ENCODE results near the gene B4GALNT3.

The B4GALNT3 gene

DNA sequence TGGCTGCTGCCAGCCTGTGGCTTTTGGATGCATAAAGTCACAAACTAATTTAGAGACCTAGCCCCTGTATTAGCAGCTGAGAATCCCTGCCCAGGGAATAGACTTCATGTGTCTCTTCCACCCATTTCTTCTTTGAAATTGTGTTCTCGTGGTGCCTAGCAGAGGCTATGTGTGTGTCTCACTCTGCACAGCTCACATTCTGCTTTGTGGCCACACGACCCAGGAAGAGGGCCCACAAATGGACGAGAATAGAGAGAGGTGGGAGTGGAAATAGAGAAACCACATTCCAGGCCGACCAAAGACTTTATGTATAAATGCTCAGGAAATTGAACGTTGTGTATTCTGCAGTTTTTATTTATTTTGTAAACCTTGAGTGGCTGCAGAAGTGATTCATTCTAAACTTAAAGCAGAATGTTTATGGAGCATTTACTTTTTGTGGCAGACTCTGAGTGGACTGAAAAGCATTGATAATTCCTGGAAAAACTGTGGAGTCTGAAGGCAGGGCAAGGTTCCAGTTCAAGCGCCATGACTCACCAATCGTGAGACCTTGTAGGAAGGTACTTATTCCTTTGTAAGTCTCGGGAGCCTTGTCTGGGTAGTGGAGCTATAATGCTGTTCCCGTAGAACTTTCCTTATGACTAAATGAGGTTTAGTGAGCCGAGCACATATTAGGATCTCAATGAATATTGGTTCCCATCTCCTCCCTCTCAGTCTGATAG lies 9.1 kb downstream of the B4GALNT3 start:
- DNase-seq (ENCODE audit: low read depth) = no peak

- DNase-seq (ENCODE audit: low read depth) = no peak
Measured at GRCh38 chr12:470133-470532, 10.4 kb downstream of the B4GALNT3 start.

- DNase-seq (ENCODE audit: low read depth) = no peak
Measured at GRCh38 chr12:473198-473597, 13.5 kb downstream of the B4GALNT3 start.

DNA sequence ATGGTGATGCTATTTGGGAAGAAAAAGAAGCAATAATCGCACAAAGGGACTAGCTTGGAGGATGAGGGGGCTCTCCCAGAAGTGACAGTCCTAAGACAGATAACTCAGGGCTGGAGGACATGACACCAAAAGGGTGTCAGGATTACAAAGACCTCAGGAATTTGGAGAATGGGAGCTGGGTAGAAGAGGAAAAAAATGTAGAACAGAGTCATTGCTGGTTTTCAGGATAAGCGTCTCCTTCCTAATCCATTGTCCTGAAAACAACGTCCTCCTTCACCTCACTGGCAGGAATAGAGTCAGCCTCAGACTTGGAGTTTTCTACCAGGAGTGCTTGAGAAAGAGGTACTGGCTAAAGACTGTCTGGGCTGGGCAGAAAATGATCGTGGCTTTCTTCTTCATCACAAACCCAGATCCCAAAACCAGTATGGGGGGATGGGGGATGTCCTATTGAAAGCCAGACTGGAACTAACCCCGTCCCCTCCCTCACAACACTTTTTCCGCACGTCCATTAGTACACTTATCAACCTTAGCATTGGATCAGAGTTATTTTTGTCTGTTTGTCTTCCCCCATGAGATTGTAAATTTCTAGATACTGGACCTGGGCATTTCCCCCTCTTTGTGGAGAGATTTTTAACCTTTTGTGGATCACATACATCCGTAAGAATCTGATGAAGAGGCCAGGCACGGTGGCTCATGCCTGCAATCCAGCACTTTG lies 14.3 kb downstream of the B4GALNT3 start:
- DNase-seq (ENCODE audit: low read depth) = no peak

DNA sequence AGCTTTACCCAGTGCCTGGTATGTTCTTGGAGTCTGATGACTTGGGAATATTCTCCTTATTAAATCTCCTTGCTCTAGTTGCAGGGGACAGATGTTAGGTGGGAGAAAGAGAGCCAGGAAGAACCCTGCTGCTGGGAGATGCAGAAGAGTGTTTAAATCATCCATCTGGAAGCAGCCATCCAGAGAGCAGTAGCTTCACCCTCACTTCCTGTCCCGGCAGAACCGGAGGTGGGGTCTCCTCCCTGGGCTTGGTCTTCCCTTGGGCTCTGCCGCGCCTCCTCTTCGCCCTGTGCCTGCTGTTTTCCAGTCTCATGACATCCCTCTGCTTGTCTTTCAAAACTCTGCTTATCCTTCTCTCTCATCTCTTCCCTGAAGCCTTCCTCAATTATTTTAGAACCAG lies 15.5 kb downstream of the B4GALNT3 start:
- no peak for DNase-seq (ENCODE audit: low read depth)

- DNase-seq (ENCODE audit: low read depth) = no peak
Measured at GRCh38 chr12:479161-479560, 19.4 kb downstream of the B4GALNT3 start.

DNA sequence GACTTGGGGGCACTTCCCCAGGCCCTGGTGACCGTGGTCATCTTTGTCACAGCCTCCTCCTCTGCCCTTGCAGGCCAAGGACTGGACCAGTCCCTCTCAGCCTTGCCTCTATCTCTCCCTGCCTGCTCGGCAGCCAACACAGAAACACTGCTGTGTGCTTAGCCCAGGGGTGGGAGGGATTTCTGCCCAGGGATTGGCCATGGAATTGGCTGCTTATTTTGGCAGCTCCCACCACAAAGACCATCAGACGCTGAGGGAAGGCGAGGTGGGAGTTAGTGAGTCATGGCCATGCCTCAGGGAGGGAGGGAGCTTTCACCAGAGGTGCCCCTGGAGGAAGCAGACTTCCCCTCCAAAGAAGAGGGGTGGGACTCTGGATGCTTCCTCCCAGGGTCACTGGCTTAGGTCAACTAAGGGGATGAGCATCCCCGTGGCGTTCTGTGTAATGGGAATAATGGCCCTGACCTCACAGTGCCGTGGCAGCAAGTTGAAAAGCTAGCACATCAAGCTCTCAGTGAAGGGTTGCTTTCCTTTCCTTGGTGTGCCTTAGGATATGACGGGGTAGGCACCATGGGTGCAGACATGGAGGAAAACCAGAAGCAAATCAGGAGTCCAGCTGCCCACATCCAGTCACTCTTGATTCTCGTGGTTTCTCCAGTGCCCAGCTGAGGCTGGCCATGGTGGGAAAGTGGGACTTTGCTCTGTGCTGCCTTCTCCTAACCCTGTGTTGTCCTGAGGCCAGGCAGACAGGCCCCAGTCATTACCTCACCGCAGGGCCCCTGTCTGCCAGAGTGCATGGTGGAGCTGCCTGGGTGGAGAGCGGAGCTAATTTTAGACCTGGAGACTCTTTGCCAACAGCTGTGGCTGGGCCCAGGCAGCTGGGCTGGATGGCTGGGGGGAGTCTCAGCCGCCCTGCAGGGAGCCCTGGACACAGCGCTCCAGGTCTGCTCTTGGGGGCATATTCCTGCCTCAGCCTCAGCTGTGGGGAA lies 21.4 kb downstream of the B4GALNT3 start:
- no peak for DNase-seq (ENCODE audit: low read depth)

DNA sequence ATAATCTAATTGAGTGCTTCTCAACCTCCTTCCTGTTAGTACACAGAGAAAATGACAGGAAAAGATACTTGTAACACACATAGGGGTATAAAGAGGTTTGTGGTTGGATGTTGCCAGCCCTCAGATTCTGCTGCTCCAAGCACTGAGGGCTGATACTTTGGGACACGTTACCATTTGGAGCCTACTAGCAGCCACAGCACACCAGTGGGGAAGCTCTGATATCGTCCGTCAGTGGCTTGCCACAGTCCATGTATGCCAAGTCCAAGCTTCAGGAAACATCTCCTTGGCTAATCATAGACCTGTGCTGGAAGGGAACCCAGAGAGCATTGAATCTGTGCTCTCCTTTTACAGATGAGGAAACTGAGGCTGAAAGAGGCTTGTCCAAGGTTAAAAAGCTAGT lies 22.3 kb downstream of the B4GALNT3 start:
- DNase-seq (ENCODE audit: low read depth) = no peak

DNA sequence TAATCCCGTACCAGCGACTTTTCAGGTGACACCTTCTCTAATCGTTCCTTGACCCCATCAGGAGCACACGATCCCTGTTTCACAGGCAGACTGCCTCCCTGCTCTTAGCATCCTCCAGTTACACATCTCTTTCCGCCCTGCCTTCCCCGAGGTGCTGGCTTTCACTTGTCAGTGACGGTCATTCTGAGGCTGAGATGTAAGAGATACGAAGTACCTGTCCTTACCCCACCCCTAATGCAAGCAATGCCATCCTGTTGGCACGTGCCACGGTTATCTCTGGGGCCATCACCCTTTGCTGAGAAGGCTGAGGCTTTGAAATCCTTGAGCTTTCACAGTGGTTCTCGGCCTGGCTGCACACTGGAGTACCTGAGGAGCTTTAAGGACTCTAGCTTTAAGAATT lies 24.4 kb downstream of the B4GALNT3 start:
- DNase-seq (ENCODE audit: low read depth) = no peak

DNA sequence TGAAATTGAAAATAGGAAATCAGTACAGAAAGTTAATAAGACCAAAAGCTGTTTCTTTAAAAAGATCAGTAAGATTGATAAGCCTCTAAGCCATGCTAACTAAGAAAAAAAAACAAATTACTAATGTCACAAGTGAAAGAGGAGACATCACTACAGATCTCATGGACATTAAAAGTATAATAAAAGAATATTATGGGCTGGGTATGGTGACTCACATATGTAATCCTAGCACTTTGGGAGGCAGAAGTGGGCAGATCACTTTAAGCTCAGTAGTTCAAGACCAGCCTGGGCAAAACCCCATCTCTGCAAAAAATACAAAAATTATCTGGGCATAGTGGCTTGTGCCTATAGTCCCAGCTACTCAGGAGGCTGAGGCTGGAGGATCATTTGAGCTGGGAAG lies 30.5 kb downstream of the B4GALNT3 start:
- no peak for DNase-seq (ENCODE audit: low read depth)

DNA sequence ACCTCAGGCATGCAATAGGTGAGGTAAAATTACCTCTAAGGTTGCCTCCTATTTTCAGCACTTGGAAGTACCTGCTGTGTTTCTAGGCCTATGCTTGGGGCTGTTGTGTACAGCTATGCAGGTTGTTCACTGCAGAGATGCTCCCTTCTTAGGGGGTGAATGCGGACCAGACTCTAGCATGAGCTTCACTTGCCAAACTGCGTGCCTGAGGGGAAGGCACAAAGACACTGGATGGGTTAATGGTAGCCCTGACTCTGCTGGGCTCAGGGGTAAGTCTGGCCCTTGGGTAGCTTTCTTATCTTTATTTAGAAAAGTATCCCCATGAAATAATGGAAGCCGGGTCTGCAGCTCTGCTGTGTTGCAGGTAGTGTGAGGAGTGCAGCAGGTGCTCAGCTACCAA lies 35.7 kb downstream of the B4GALNT3 start:
- DNase-seq (ENCODE audit: low read depth) = no peak

DNA sequence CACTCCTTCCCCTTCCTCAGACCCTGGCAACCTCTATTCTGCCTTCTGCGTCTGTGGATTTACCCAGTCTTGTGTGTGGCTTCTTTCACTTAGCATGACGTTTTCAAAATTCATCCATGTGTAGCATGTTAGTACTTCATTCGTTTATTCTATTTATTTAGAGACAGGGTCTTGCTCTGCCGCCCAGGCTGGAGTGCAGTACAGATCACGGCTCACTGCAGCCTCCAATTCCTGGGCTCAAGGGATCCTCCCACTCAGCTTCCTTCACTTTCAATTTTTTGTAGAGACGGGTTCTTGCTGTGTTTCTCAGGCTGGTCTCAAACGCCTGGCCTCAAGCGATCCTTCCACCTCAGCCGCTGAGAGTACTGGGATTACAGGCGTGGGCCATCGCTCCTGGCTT lies 37.0 kb downstream of the B4GALNT3 start:
- DNase-seq (ENCODE audit: low read depth) = no peak

DNA sequence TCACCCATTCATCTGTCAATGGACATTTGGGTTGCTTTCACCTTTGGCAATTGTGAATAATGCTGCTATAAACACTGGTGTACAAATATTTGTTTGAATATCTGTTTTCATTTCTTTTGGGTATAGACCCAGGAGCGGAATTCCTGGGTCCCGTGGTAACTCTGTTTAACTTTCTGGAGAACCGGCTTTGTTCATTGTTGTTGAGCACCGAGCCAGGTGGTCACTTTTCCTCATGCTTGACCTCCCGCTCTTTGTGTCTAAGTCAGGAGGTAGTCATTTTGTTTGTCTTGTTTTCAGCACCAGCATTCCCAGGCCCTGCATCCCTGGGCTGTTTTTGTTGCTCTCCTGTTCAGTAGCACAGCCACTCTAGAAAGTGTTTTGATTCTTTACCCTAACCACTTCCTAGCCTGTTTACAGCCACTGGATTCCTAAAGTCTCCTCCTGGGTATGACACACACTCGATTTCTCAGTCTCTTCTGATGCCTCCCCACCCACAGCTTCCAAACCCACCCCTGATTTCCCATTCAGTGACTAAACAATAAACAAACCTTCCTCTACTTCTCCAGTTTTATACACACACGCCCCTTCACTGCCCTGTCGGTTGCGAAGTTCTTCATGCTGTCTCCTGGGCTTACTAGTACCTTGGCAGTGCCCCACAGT lies 37.9 kb downstream of the B4GALNT3 start:
- DNase-seq (ENCODE audit: low read depth) = no peak

GRCh38 chr12:499837-500458 lies 40.2 kb downstream of the B4GALNT3 start:
- no peak for DNase-seq (ENCODE audit: low read depth)

- DNase-seq (ENCODE audit: low read depth) = no peak
Measured at GRCh38 chr12:501722-502447, 42.1 kb downstream of the B4GALNT3 start.

GRCh38 chr12:503111-503761 lies 43.5 kb downstream of the B4GALNT3 start:
- no peak for DNase-seq (ENCODE audit: low read depth)

- no peak for DNase-seq (ENCODE audit: low read depth)
Measured at GRCh38 chr12:505221-505620, 45.5 kb downstream of the B4GALNT3 start.

GRCh38 chr12:507391-507796 lies 47.7 kb downstream of the B4GALNT3 start:
- DNase-seq (ENCODE audit: low read depth) = no peak

- DNase-seq (ENCODE audit: low read depth) = no peak
Measured at GRCh38 chr12:508145-508544, 48.4 kb downstream of the B4GALNT3 start.

GRCh38 chr12:508795-509194 lies 49.1 kb downstream of the B4GALNT3 start:
- no peak for DNase-seq (ENCODE audit: low read depth)

Data from stimulated activated CD8-positive, alpha-beta memory T cell treated with anti-CD3 and anti-CD28 coated beads, Interleukin-15, amount 100 ng/mL, for 24 hours (primary cell).